K562 (cell line): ENCODE data around the gene NFIB. TPM values are rescaled to one million over a fixed set of nuclear protein-coding genes. Genes with fewer than 3 reads are reported as not detected.

Experiments used
- ATAC-seq: fragments of 200-7000 bp; cut with Tn5 transposase; 3 replicates; pipeline ENCODE4 v1.9.1; 2020; ENCODE audit warnings: moderate library complexity
- BruUV-seq: library from RNA; stranded (reverse); fragments of 400-500 nt; replicated peaks from 2 replicates; lab custom pipeline; 2021; lab: Mats Ljungman, UMichigan
- CTCF ChIA-PET: fragments of 300-600 bp; formaldehyde crosslinking; extraction: SDS; loops from one replicate; lab custom pipeline; 2021; ENCODE audit warnings: low intra/inter-chr PET ratio; lab: Yijun Ruan, JAX
- POLR2A ChIA-PET: fragments of 300-600, 350-650 bp; sonication (Branson Sonifier 250); formaldehyde crosslinking; extraction: SDS; loops from one replicate; lab custom pipeline; 2021; ENCODE audit warnings: antibody characterized with exemption, inconsistent platforms; lab: Yijun Ruan, JAX
- DNase-seq, 4 experiments: peaks; one replicate each; pipeline versions ENCODE4 v3.0.0 to v3.0.0-alpha.2; 2011 to 2018; ENCODE audit warnings: low spot score in 3 of 4, mixed read lengths in 3 of 4; ENCODE audit errors: extremely low read depth in 1 of 4
- FAIRE-seq: peaks from 2 replicates; lab custom pipeline; 2011; peaks lifted over from hg19 to GRCh38; lab: Jason Lieb, UNC
- H2AFZ ChIP-seq: 2 replicates; pipeline ENCODE4 v1.6.0; 2011; ENCODE audit warnings: low read depth, low read length, control low read depth, inconsistent platforms
- H3K27ac ChIP-seq: fragments of 200-600 bp; 3 replicates; pipeline ENCODE4 v1.8.0; 2011; ENCODE audit warnings: low read depth, mild to moderate bottlenecking, control low read depth, inconsistent platforms, low read length, moderate library complexity, mixed read lengths; ENCODE audit errors: extremely low read depth
- H3K27me3 ChIP-seq, 2 experiments: fragments of 300-600 bp in 1 of 2; 2 replicates in 1 of 2; 3 replicates in 1 of 2; pipeline versions ENCODE4 v1.6.0 to v1.8.0; 2011; ENCODE audit warnings: inconsistent platforms in 2 of 2, low read length in 2 of 2, mild to moderate bottlenecking in 1 of 2, mixed read lengths in 1 of 2, moderate library complexity in 1 of 2; ENCODE audit not compliant: control insufficient read depth in 2 of 2, insufficient read depth in 2 of 2
- H3K36me3 ChIP-seq: fragments of 300-600 bp; 3 replicates; pipeline ENCODE4 v1.8.0; 2011; ENCODE audit warnings: mild to moderate bottlenecking, low read length, inconsistent platforms; ENCODE audit not compliant: control insufficient read depth, insufficient read depth
- H3K4me1 ChIP-seq, 2 experiments: fragments of 200-600 bp in 1 of 2; replicated peaks in 1 of 2; 2 replicates in 1 of 2; 3 replicates in 1 of 2; pipeline versions ENCODE4 v1.5.1 to v1.8.0; 2011; ENCODE audit warnings: inconsistent platforms in 2 of 2, low read length in 2 of 2, mild to moderate bottlenecking in 1 of 2, mixed read lengths in 1 of 2, moderate library complexity in 1 of 2; ENCODE audit not compliant: control insufficient read depth in 2 of 2, insufficient read depth in 2 of 2
- H3K4me2 ChIP-seq: 2 replicates; pipeline ENCODE4 v1.6.1; 2011; ENCODE audit warnings: low read length, control low read depth, inconsistent platforms, mixed read lengths; ENCODE audit not compliant: insufficient read depth
- H3K4me3 ChIP-seq: fragments of 200-600 bp; sonication (generic), shearing (Covaris generic); 2 replicates; pipeline ENCODE4 v1.5.1; 2016; ENCODE audit warnings: control low read depth, inconsistent platforms
- H3K79me2 ChIP-seq: fragments of 200-600 bp; 3 replicates; pipeline ENCODE4 v1.8.0; 2011; ENCODE audit warnings: low read length, inconsistent platforms; ENCODE audit not compliant: control insufficient read depth, insufficient read depth
- H3K9ac ChIP-seq, 2 experiments: 2 replicates each; pipeline versions ENCODE4 v1.6.0 to v1.6.1; 2011; ENCODE audit warnings: low read depth in 2 of 2, low read length in 2 of 2, control low read depth in 1 of 2, inconsistent platforms in 1 of 2, mild to moderate bottlenecking in 1 of 2, mixed read lengths in 1 of 2; ENCODE audit not compliant: insufficient read depth in 1 of 2
- H3K9me1 ChIP-seq: one replicate; pipeline ENCODE4 v1.6.0; 2011; ENCODE audit warnings: inconsistent platforms, mild to moderate bottlenecking, low read length, moderate library complexity; ENCODE audit not compliant: control insufficient read depth, insufficient read depth
- H3K9me3 ChIP-seq: replicated peaks from 2 replicates; pipeline ENCODE4 v1.5.1; 2011; ENCODE audit warnings: low read depth, low read length, inconsistent platforms; ENCODE audit not compliant: control insufficient read depth, insufficient read depth
- H4K20me1 ChIP-seq: replicated peaks from 2 replicates; pipeline ENCODE4 v1.6.1; 2011; ENCODE audit warnings: low read length, inconsistent platforms, mixed read lengths; ENCODE audit not compliant: control insufficient read depth, insufficient read depth
- CBFA2T2 ChIP-seq: fragments of 450-650 bp; conservative IDR thresholded peaks from 2 replicates; pipeline ENCODE4 v1.6.1; 2017; ENCODE audit warnings: mild to moderate bottlenecking
- DDX20 ChIP-seq: fragments of 450-650 bp; IDR thresholded peaks from 2 replicates; pipeline ENCODE4 v1.6.1; 2016; ENCODE audit warnings: missing genetic modification characterization, low read depth, mild to moderate bottlenecking, missing compliant biosample characterization, moderate library complexity
- TEAD4 ChIP-seq, 2 experiments: sonication (generic) in 1 of 2; formaldehyde crosslinking in 1 of 2; IDR thresholded peaks; 2 replicates each; pipeline versions ENCODE4 v1.6.1 to v1.8.0; 2012 to 2022; ENCODE audit warnings: borderline replicate concordance in 1 of 2, inconsistent platforms in 1 of 2, low read length in 1 of 2, mild to moderate bottlenecking in 1 of 2, missing genetic modification reagents in 1 of 2
- whole genome bisulfite sequencing: fragments of 100-300 bp; shearing (Covaris generic); methylation state at CpG from one replicate; pipeline ENCODE4 v1.1.6; 2016; ENCODE audit warnings: low coverage, mixed read lengths; ENCODE audit not compliant: insufficient coverage; ENCODE audit errors: missing lambda C conversion rate; 5-methylcytosine and 5-hydroxymethylcytosine counted together
- in situ Hi-C: fragments of 300-500 bp; cut with MboI; formaldehyde crosslinking; loops from 4 replicates; pipeline ENCODE4 v1.15.0; 2018; ENCODE audit warnings: inconsistent platforms, mixed read lengths
- intact Hi-C: fragments of 100-400 bp; cut with micrococcal nuclease; formaldehyde crosslinking; loops from 2 replicates; pipeline ENCODE4 v1.14.2; 2022
- polyA plus RNA-seq, 8 experiments: library from polyadenylated mRNA; depleted of rRNA in 4 of 8; stranded (reverse) in 5 of 8; unstranded in 3 of 8; fragments of >200 nt; fragmentation: Nextera tagmentation in 2 of 8; fragmentation: Illumina TruSeq in 1 of 8; extraction: Ambion mirVana in 2 of 8; extraction: Trizol in 1 of 8; gene quantifications; 2 replicates each; pipeline versions ENCODE4 v1.2.1 to v1.2.3, GENCODE V29; 2011 to 2014; ENCODE audit warnings: inconsistent platforms in 1 of 8, missing spikeins in 1 of 8
- total RNA-seq, 7 experiments: library from RNA; depleted of rRNA in 6 of 7; stranded (reverse); fragments of >200 nt in 6 of 7; fragmentation: Illumina TruSeq in 2 of 7; extraction: Trizol in 2 of 7; gene quantifications; 2 replicates each; pipeline versions ENCODE4 v1.2.1 to v1.2.3, GENCODE V29; 2011 to 2021; ENCODE audit warnings: low replicate concordance in 1 of 7
- TF ChIP-seq, protein P1 (sequence below): fragments of 450-650 bp; conservative IDR thresholded peaks from 2 replicates; pipeline ENCODE4 v1.6.1; 2016; ENCODE audit warnings: missing genetic modification characterization, low read depth, mild to moderate bottlenecking, missing compliant biosample characterization, moderate library complexity
- TF ChIP-seq, protein P2 (sequence below): fragments of 450-650 bp; formaldehyde crosslinking; IDR thresholded peaks from 2 replicates; pipeline ENCODE4 v1.4.0; 2022; ENCODE audit warnings: mild to moderate bottlenecking, moderate library complexity

The NFIB gene
- total and polyA plus RNA-seq, 9 of the 15 experiments (the other 6 are each of a cell fraction or from before 2014, with no cell fraction given) = 1.2 to 3.3 (median 1.9) TPM

DNA sequence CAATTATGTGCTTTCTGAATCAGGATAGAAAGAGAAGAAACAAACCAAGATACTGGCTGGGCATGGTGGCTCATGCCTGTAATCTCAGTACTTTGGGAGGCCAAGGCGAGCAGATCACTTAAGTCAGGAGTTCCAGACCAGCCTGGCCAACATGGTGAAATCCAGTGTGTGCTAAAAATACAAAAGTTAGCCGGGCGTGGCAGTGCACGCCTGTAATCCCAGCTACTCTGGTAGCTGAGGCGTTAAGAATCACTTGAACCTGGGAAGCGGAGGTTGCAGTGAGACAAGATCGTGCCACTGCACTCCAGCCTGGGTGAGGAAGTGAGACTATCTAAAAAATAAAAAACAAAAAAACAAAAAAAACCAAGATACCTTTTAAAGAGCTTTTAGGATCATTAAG, 214.2 kb downstream of the NFIB start:
- no peaks in the 10 kb centered on the region for H4K20me1 ChIP-seq
- no peak overlapping the region for H3K4me3 ChIP-seq
- no peak overlapping the region for H2AFZ ChIP-seq
- FAIRE-seq (no peak), ATAC-seq (no peak), DNase-seq (no peak)
- H3K4me2 ChIP-seq = no peak overlapping the region
- H3K79me2 ChIP-seq = no peaks in the 10 kb centered on the region
- H3K4me1 ChIP-seq = no peaks in the 10 kb centered on the region
- WGBS = 58% methylated on average over 7 of the region's 7 CpGs
- no peak overlapping the region for H3K27ac ChIP-seq
- in situ Hi-C loops = no loop called here
- intact Hi-C loops = no loop called here
- no peaks in the 10 kb centered on the region for H3K9me3 ChIP-seq
- H3K9me1 ChIP-seq = no peaks in the 10 kb centered on the region
- H3K9ac ChIP-seq = no peak overlapping the region
- ChIA-PET CTCF (no interaction called here), POLR2A (no interaction called here)
- TF ChIP-seq CBFA2T2 = no peak
- TF ChIP-seq, protein P1, sequence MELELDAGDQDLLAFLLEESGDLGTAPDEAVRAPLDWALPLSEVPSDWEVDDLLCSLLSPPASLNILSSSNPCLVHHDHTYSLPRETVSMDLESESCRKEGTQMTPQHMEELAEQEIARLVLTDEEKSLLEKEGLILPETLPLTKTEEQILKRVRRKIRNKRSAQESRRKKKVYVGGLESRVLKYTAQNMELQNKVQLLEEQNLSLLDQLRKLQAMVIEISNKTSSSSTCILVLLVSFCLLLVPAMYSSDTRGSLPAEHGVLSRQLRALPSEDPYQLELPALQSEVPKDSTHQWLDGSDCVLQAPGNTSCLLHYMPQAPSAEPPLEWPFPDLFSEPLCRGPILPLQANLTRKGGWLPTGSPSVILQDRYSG (tag) = no peak
- H3K36me3 ChIP-seq = no peaks in the 10 kb centered on the region
- BruUV-seq = no TSS peak
- no peaks in the 10 kb centered on the region for H3K27me3 ChIP-seq

DNA sequence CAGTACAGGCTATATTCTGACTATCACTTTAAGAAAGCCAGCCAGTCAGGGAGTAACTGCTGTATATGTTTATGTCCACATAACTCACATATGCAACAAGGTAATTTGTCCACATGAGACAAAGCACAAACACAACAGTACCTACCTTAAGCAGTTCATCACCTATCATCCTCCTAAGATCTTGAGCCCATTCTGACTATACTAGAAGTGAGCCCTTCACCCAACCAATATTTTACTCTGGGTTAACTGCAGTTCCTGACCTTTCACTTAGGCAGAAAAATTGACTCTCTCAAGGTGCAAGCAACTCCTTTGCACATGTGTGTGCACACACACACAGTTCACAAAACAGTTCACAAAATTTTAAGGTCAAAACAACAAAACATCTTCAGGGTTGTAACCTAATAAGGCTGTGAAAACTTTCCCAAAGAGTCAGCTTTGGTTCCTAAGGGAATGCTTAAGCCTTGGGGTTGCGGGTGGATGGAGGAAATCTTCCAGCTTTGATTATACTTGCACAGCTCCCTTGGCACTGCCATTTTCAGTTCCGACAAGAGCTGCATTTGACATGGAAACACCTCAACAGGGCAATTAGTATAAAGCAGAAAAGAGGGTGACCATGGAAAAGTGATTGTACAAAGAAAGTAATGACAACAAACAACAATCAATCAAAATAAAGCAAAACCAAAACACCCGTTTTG, 215.3 kb downstream of the NFIB start:
- Histone ChIP-seq H2AFZ (no peak overlapping the region), H3K4me3 (no peak overlapping the region), H3K9me1 (no peaks in the 10 kb centered on the region), H3K79me2 (no peaks in the 10 kb centered on the region), H3K4me2 (no peak overlapping the region), H3K9ac (no peak overlapping the region), H3K36me3 (no peaks in the 10 kb centered on the region), H3K9me3 (no peaks in the 10 kb centered on the region), H3K27me3 (no peaks in the 10 kb centered on the region), H3K4me1 (no peaks in the 10 kb centered on the region), H4K20me1 (no peaks in the 10 kb centered on the region), H3K27ac (no peak overlapping the region)
- DNase-seq (no peak), FAIRE-seq (no peak), ATAC-seq (no peak)
- intact Hi-C loops = no loop called here
- 33% methylated on average over 1 of the region's 3 CpGs for WGBS
- ChIA-PET POLR2A (no interaction called here), CTCF (no interaction called here)
- BruUV-seq = no TSS peak
- in situ Hi-C loops = no loop called here
- TF ChIP-seq TEAD4 (IDR thresholded peaks at IDR 0.05; ENCODE audit: low read length) = no peak
- no peak for TF ChIP-seq TEAD4 (CRISPR knock-in tag; IDR thresholded peaks at IDR 0.05; ENCODE audit: borderline replicate concordance)
- TF ChIP-seq DDX20 = no peak
- TF ChIP-seq, protein P2, sequence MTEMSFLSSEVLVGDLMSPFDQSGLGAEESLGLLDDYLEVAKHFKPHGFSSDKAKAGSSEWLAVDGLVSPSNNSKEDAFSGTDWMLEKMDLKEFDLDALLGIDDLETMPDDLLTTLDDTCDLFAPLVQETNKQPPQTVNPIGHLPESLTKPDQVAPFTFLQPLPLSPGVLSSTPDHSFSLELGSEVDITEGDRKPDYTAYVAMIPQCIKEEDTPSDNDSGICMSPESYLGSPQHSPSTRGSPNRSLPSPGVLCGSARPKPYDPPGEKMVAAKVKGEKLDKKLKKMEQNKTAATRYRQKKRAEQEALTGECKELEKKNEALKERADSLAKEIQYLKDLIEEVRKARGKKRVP (CRISPR knock-in tag) = no peak
